Subcutaneous abdominal adipose tissue (tissue), 5 donors: ENCODE measurements around the gene GPC6.
"Not testable (repeated sequence)": the region's sequence is repeated elsewhere in the genome, so short reads cannot be mapped to it uniquely, and the experiment has no call there.

Experiments
- H3K27ac ChIP-seq: one replicate; pipeline ENCODE4 v1.7.0; 2013; ENCODE audit warnings: low read depth, mild to moderate bottlenecking, inconsistent platforms, low read length, moderate library complexity
- H3K27me3 ChIP-seq, 5 donors: one replicate each; pipeline ENCODE4 v1.7.0; 2013; ENCODE audit warnings: low read length in 5 of 5, inconsistent platforms in 1 of 5; ENCODE audit not compliant: control insufficient read depth in 5 of 5, insufficient read depth in 4 of 5
- H3K36me3 ChIP-seq, 5 donors: one replicate each; pipeline ENCODE4 v1.7.0; 2013; ENCODE audit warnings: low read length in 5 of 5; ENCODE audit not compliant: control insufficient read depth in 5 of 5, insufficient read depth in 5 of 5
- H3K4me1 ChIP-seq, 5 donors: one replicate each; pipeline ENCODE4 v1.7.0; 2013; ENCODE audit warnings: low read length in 5 of 5, mild to moderate bottlenecking in 3 of 5, moderate library complexity in 1 of 5; ENCODE audit not compliant: control insufficient read depth in 5 of 5, insufficient read depth in 5 of 5
- H3K4me3 ChIP-seq, 5 donors: one replicate each; pipeline ENCODE4 v1.7.0; 2013; ENCODE audit warnings: low read length in 5 of 5, low read depth in 1 of 5
- H3K9ac ChIP-seq, 5 donors: one replicate each; pipeline ENCODE4 v1.7.0; 2013; ENCODE audit warnings: low read length in 5 of 5, mild to moderate bottlenecking in 4 of 5, moderate library complexity in 3 of 5
- H3K9me3 ChIP-seq, 5 donors: one replicate each; pipeline ENCODE4 v1.7.0; 2013; ENCODE audit warnings: low read length in 5 of 5; ENCODE audit not compliant: control insufficient read depth in 5 of 5
- donor health status: healthy.
- donor health status: healthy.
- donor health status: healthy.
- donor health status: healthy.
- donor health status: healthy.

GPC6 gene

GRCh38 chr13:94195715-94196114, 969.1 kb downstream of the GPC6 start:
- Histone ChIP-seq H3K4me3 (no peak overlapping the region), H3K9ac (no peak overlapping the region), H3K27me3 (no peaks in the 10 kb centered on the region), H3K27ac (no peak overlapping the region), H3K9me3 (no peaks in the 10 kb centered on the region), H3K36me3 (no peaks in the 10 kb centered on the region), H3K4me1 (peaks cover 0 to 10% (median 0%) of the 10 kb centered on the region in 5 donors)

GRCh38 chr13:94196413-94196812, 969.8 kb downstream of the GPC6 start:
- peaks cover 0 to 10% (median 0%) of the 10 kb centered on the region in 5 donors for H3K4me1 ChIP-seq
- no peak overlapping the region for H3K4me3 ChIP-seq
- no peaks in the 10 kb centered on the region for H3K9me3 ChIP-seq
- no peaks in the 10 kb centered on the region for H3K27me3 ChIP-seq
- no peak overlapping the region for H3K9ac ChIP-seq
- H3K27ac ChIP-seq, result no peak overlapping the region
- H3K36me3 ChIP-seq, result no peaks in the 10 kb centered on the region

GRCh38 chr13:94198681-94199080, 972.1 kb downstream of the GPC6 start:
- H3K36me3 ChIP-seq, result no peaks in the 10 kb centered on the region
- H3K9ac ChIP-seq, result no peak overlapping the region
- H3K4me1 ChIP-seq, result peaks cover 0 to 8% (median 0%) of the 10 kb centered on the region in 5 donors
- no peak overlapping the region for H3K27ac ChIP-seq
- no peaks in the 10 kb centered on the region for H3K9me3 ChIP-seq
- H3K4me3 ChIP-seq, result no peak overlapping the region
- H3K27me3 ChIP-seq, result no peaks in the 10 kb centered on the region

GRCh38 chr13:94199135-94199534, 972.5 kb downstream of the GPC6 start:
- Histone ChIP-seq H3K27ac (no peak overlapping the region), H3K9ac (no peak overlapping the region), H3K4me1 (peaks cover 0 to 8% (median 0%) of the 10 kb centered on the region in 5 donors), H3K4me3 (no peak overlapping the region), H3K27me3 (no peaks in the 10 kb centered on the region), H3K9me3 (no peaks in the 10 kb centered on the region), H3K36me3 (no peaks in the 10 kb centered on the region)

GRCh38 chr13:94201022-94201421, 974.4 kb downstream of the GPC6 start:
- H3K4me1 ChIP-seq, result peaks cover 0 to 8% (median 0%) of the 10 kb centered on the region in 5 donors
- no peaks in the 10 kb centered on the region for H3K36me3 ChIP-seq
- H3K4me3 ChIP-seq, result no peak overlapping the region
- no peaks in the 10 kb centered on the region for H3K9me3 ChIP-seq
- H3K27ac ChIP-seq, result no peak overlapping the region
- no peaks in the 10 kb centered on the region for H3K27me3 ChIP-seq
- no peak overlapping the region for H3K9ac ChIP-seq

GRCh38 chr13:94204163-94204562, 977.6 kb downstream of the GPC6 start:
- Histone ChIP-seq H3K9ac (no peak overlapping the region), H3K36me3 (no peaks in the 10 kb centered on the region), H3K27me3 (no peaks in the 10 kb centered on the region), H3K4me3 (no peak overlapping the region), H3K27ac (no peak overlapping the region), H3K9me3 (no peaks in the 10 kb centered on the region), H3K4me1 (no peaks in the 10 kb centered on the region)

- Histone ChIP-seq H3K27me3 (no peaks in the 10 kb centered on the region), H3K4me3 (no peak overlapping the region), H3K4me1 (no peaks in the 10 kb centered on the region), H3K9me3 (no peaks in the 10 kb centered on the region), H3K27ac (no peak overlapping the region), H3K9ac (no peak overlapping the region), H3K36me3 (no peaks in the 10 kb centered on the region)
Measured at GRCh38 chr13:94204946-94205345, 978.3 kb downstream of the GPC6 start.

- H3K4me1 ChIP-seq, result no peaks in the 10 kb centered on the region
- no peak overlapping the region for H3K9ac ChIP-seq
- H3K4me3 ChIP-seq, result no peak overlapping the region
- no peak overlapping the region for H3K27ac ChIP-seq
- no peaks in the 10 kb centered on the region for H3K27me3 ChIP-seq
- H3K9me3 ChIP-seq, result no peaks in the 10 kb centered on the region
- H3K36me3 ChIP-seq, result no peaks in the 10 kb centered on the region
Measured at GRCh38 chr13:94205896-94206295, 979.3 kb downstream of the GPC6 start.

GRCh38 chr13:94209117-94209516, 982.5 kb downstream of the GPC6 start:
- no peaks in the 10 kb centered on the region for H3K4me1 ChIP-seq
- no peak overlapping the region for H3K27ac ChIP-seq
- H3K27me3 ChIP-seq, result no peaks in the 10 kb centered on the region
- no peak overlapping the region for H3K9ac ChIP-seq
- no peak overlapping the region for H3K4me3 ChIP-seq
- no peaks in the 10 kb centered on the region for H3K36me3 ChIP-seq
- no peaks in the 10 kb centered on the region for H3K9me3 ChIP-seq

- H3K36me3 ChIP-seq, H3K9ac ChIP-seq, H3K4me3 ChIP-seq, H3K4me1 ChIP-seq, H3K27ac ChIP-seq, H3K9me3 ChIP-seq, H3K27me3 ChIP-seq: not testable (repeated sequence)
Measured at GRCh38 chr13:94209913-94210312, 983.3 kb downstream of the GPC6 start.

- no peak overlapping the region for H3K27ac ChIP-seq
- no peak overlapping the region for H3K9ac ChIP-seq
- H3K4me1 ChIP-seq, result no peaks in the 10 kb centered on the region
- H3K27me3 ChIP-seq, result no peaks in the 10 kb centered on the region
- no peaks in the 10 kb centered on the region for H3K9me3 ChIP-seq
- H3K4me3 ChIP-seq, result no peak overlapping the region
- H3K36me3 ChIP-seq, result no peaks in the 10 kb centered on the region
Measured at GRCh38 chr13:94210816-94211215, 984.2 kb downstream of the GPC6 start.
